SK-N-SH (cell line): ENCODE results near the gene PRPF6. TPM values are rescaled to one million over a fixed set of nuclear protein-coding genes. Genes with fewer than 3 reads are reported as not detected.

Source experiments
- CTCF ChIA-PET: fragments of 300-600, 350-600 bp; formaldehyde crosslinking; extraction: SDS; loops from one replicate; lab custom pipeline; 2021; lab: Yijun Ruan, JAX
- POLR2A ChIA-PET: fragments of 350-600 bp; sonication (Branson Sonifier 250); formaldehyde crosslinking; extraction: SDS; loops from one replicate; lab custom pipeline; 2020; ENCODE audit warnings: antibody characterized with exemption, inconsistent platforms; lab: Yijun Ruan, JAX
- DNase-seq: peaks from one replicate; pipeline ENCODE4 v3.0.0; 2012
- H2AFZ ChIP-seq: fragments of 200-600 bp; sonication (generic); 2 replicates; pipeline ENCODE4 v1.8.1; 2016; ENCODE audit warnings: antibody characterized with exemption, mild to moderate bottlenecking, low read depth
- H3F3A ChIP-seq: fragments of 200-600 bp; sonication (generic); replicated peaks from 2 replicates; pipeline ENCODE3; 2016; ENCODE audit warnings: antibody characterized with exemption, mild to moderate bottlenecking; ENCODE audit not compliant: insufficient read depth
- H3K27ac ChIP-seq, 2 experiments: fragments of 200-500 bp in 1 of 2; fragments of 200-600 bp in 1 of 2; sonication (Bioruptor generic) in 1 of 2; sonication (generic), shearing (Covaris generic) in 1 of 2; 2 replicates each; pipeline versions ENCODE4 v1.5.1 to v1.6.1; 2014 to 2016; ENCODE audit warnings: low read depth in 2 of 2, inconsistent platforms in 1 of 2, low read length in 1 of 2, mild to moderate bottlenecking in 1 of 2, mixed read lengths in 1 of 2
- H3K27me3 ChIP-seq: fragments of 200-600 bp; sonication (generic), shearing (Covaris generic); 2 replicates; pipeline ENCODE4 v1.6.1; 2016; ENCODE audit warnings: mixed run types; ENCODE audit not compliant: insufficient read depth
- H3K36me3 ChIP-seq, 2 experiments: fragments of 200-500 bp in 1 of 2; fragments of 200-600 bp in 1 of 2; sonication (Bioruptor generic) in 1 of 2; sonication (generic) in 1 of 2; replicated peaks in 1 of 2; 2 replicates each; pipeline versions ENCODE3 to v1.5.1; 2014 to 2016; ENCODE audit warnings: low read length in 1 of 2, mild to moderate bottlenecking in 1 of 2; ENCODE audit not compliant: insufficient read depth in 2 of 2, control insufficient read depth in 1 of 2
- H3K4me1 ChIP-seq, 2 experiments: fragments of 200-500 bp in 1 of 2; fragments of 200-600 bp in 1 of 2; sonication (Bioruptor generic) in 1 of 2; sonication (generic), shearing (Covaris generic) in 1 of 2; 2 replicates each; pipeline versions ENCODE4 v1.5.1 to v1.6.1; 2014 to 2016; ENCODE audit warnings: low read depth in 1 of 2, low read length in 1 of 2, mixed run types in 1 of 2; ENCODE audit not compliant: insufficient read depth in 2 of 2, control insufficient read depth in 1 of 2
- H3K4me2 ChIP-seq: fragments of 200-600 bp; sonication (generic), shearing (Covaris generic); 2 replicates; pipeline ENCODE4 v1.6.1; 2017; ENCODE audit warnings: mixed run types
- H3K4me3 ChIP-seq, 2 experiments: fragments of 200-500 bp in 1 of 2; fragments of 200-600 bp in 1 of 2; sonication (Bioruptor generic) in 1 of 2; sonication (generic), shearing (Covaris generic) in 1 of 2; 2 replicates each; pipeline versions ENCODE4 v1.5.1 to v1.8.1; 2014 to 2016; ENCODE audit warnings: low read depth in 2 of 2, inconsistent platforms in 1 of 2, low read length in 1 of 2, mild to moderate bottlenecking in 1 of 2, mixed read lengths in 1 of 2, moderate library complexity in 1 of 2
- H3K79me2 ChIP-seq: fragments of 200-600 bp; sonication (generic); 2 replicates; pipeline ENCODE4 v1.8.1; 2017; ENCODE audit warnings: mild to moderate bottlenecking; ENCODE audit not compliant: insufficient read depth
- H3K9ac ChIP-seq: fragments of 200-600 bp; sonication (generic); 2 replicates; pipeline ENCODE4 v1.6.1; 2017; ENCODE audit warnings: mixed run types
- H3K9me2 ChIP-seq: fragments of 200-600 bp; sonication (generic); 2 replicates; pipeline ENCODE4 v1.6.1; 2017; ENCODE audit warnings: mixed run types
- H3K9me3 ChIP-seq: fragments of 200-600 bp; sonication (generic); 2 replicates; pipeline ENCODE4 v1.6.1; 2017; ENCODE audit warnings: mixed run types, mild to moderate bottlenecking, moderate library complexity
- H4K20me1 ChIP-seq: fragments of 200-600 bp; sonication (generic); 2 replicates; pipeline ENCODE4 v1.6.1; 2017; ENCODE audit warnings: mild to moderate bottlenecking, mixed run types; ENCODE audit not compliant: insufficient read depth
- FOXJ3 ChIP-seq: sonication (generic); formaldehyde crosslinking; IDR thresholded peaks from 2 replicates; pipeline ENCODE4 v1.5.1; 2020; ENCODE audit warnings: mild to moderate bottlenecking, missing genetic modification reagents
- FOXM1 ChIP-seq: IDR thresholded peaks from 2 replicates; pipeline ENCODE4 v1.4.0; 2012; ENCODE audit warnings: low read depth, mild to moderate bottlenecking
- NRF1 ChIP-seq: IDR thresholded peaks from 2 replicates; pipeline ENCODE4 v1.6.1; 2012; ENCODE audit warnings: low read depth, mild to moderate bottlenecking, low read length
- RAD21 ChIP-seq: IDR thresholded peaks from 2 replicates; pipeline ENCODE4 v1.6.1; 2012; ENCODE audit warnings: mild to moderate bottlenecking, low read length
- SIN3A ChIP-seq: IDR thresholded peaks from 2 replicates; pipeline ENCODE4 v1.6.1; 2012; ENCODE audit warnings: low read depth, mild to moderate bottlenecking, low read length, moderate library complexity, borderline replicate concordance
- SMC3 ChIP-seq: IDR thresholded peaks from 2 replicates; pipeline ENCODE4 v1.6.1; 2012; ENCODE audit warnings: low read depth, low read length, improper control_type of control experiment
- TAF1 ChIP-seq: IDR thresholded peaks from 2 replicates; pipeline ENCODE4 v1.6.1; 2012; ENCODE audit warnings: low read depth, mild to moderate bottlenecking, low read length, moderate library complexity, borderline replicate concordance
- WGBS: methylation state at CpG from one replicate; pipeline ENCODE4 v1.1.6; 2017; ENCODE audit warnings: low lambda C conversion rate; 5-methylcytosine and 5-hydroxymethylcytosine counted together
- polyA plus RNA-seq, 3 experiments: library from polyadenylated mRNA; depleted of rRNA; stranded (reverse); fragments of >200 nt; gene quantifications; 2 replicates each; pipeline ENCODE4 v1.2.3, GENCODE V29; 2012
- TF ChIP-seq, protein P1 (sequence below): IDR thresholded peaks from 2 replicates; pipeline ENCODE4; 2012
- TF ChIP-seq, protein P2 (sequence below): IDR thresholded peaks from 2 replicates; pipeline ENCODE4 v1.4.0; 2012; ENCODE audit warnings: low read depth, borderline replicate concordance
- TF ChIP-seq, protein P3 (sequence below): IDR thresholded peaks from 2 replicates; pipeline ENCODE4 v1.4.0; 2012; ENCODE audit warnings: low read depth
- TF ChIP-seq, protein P4 (sequence below): fragments of 150-350 bp; IDR thresholded peaks from 2 replicates; pipeline ENCODE4 v1.6.1; 2016; ENCODE audit warnings: mild to moderate bottlenecking, low read depth, low read length

PRPF6 gene
- polyA plus RNA-seq, 1 of the 3 experiments (the other 2 are of a cell fraction): 59.1 TPM

DNA sequence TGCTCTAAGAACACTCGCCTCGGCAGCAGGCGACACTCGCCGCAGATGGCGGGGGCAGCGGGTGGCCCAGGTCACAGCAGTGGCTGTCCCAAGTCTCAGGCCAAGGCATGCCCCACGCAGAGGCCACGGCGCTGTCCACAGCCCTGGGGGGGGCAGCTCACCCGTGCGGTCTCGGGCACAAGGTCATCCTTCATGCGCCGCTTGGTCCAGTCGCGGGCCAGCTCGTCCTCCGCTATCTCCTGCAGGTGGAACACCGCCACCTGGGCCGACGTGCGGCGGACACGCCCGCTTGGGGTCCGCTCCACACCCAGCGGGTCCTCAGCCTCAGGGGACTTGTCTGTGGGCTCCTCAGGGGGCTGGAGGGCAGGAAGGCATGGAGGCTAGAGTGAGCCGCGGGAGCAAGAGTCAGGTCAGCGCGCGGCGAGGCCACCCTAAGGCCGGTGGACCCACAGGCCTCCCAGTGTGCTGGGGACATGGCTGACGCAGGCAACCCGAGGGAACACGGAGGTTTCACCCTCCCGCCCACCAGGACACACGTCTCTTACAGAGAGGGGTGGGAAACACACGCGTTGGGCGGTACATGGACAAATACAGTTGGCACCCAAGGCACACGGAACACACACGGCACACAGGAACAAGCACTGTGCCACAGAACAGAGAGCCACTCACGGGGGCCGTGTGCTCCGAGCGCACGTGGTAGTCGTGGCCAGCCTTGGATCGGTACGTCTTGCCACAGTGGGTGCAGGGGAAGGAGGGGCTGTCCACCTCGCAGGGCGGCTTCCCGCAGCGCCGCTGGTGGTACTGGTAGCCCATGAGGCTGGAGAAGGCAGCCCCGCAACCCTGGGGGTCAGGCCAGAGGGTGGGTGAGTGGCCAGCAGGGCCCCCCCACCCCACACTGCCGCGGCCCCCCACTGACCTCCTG is 18.2 kb upstream of the PRPF6 start:
- Histone ChIP-seq H3K79me2 (no peaks in the 10 kb centered on the region), H4K20me1 (no peaks in the 10 kb centered on the region), H2AFZ (no peak overlapping the region), H3K27me3 (no peaks in the 10 kb centered on the region), H3F3A (no peaks in the 10 kb centered on the region), H3K36me3 (peaks cover 0 to 71% of the 10 kb centered on the region in 2 experiments), H3K4me3 (no peak overlapping the region), H3K4me1 (peaks cover 0 to 5% of the 10 kb centered on the region in 2 experiments; a peak in 1 of 4 replicates), H3K9me3 (no peaks in the 10 kb centered on the region), H3K27ac (no peak overlapping the region), H3K9ac (no peak overlapping the region), H3K4me2 (no peak overlapping the region), H3K9me2 (no peaks in the 10 kb centered on the region)
- no peak for DNase-seq
- ChIA-PET CTCF (interaction anchor here (1.7 to 2.5 kb wide), 2 partner anchors 11 to 18 kb away, joined by 7 to 12 read pairs; partner anchors contain the start of gene PRPF6), POLR2A (no interaction called here)
- TF ChIP-seq NRF1: no peak
- TF ChIP-seq, protein P1, sequence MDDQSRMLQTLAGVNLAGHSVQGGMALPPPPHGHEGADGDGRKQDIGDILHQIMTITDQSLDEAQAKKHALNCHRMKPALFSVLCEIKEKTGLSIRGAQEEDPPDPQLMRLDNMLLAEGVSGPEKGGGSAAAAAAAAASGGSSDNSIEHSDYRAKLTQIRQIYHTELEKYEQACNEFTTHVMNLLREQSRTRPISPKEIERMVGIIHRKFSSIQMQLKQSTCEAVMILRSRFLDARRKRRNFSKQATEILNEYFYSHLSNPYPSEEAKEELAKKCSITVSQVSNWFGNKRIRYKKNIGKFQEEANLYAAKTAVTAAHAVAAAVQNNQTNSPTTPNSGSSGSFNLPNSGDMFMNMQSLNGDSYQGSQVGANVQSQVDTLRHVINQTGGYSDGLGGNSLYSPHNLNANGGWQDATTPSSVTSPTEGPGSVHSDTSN: no peak
- 95% methylated on average over 40 of the region's 61 CpGs for WGBS

DNA sequence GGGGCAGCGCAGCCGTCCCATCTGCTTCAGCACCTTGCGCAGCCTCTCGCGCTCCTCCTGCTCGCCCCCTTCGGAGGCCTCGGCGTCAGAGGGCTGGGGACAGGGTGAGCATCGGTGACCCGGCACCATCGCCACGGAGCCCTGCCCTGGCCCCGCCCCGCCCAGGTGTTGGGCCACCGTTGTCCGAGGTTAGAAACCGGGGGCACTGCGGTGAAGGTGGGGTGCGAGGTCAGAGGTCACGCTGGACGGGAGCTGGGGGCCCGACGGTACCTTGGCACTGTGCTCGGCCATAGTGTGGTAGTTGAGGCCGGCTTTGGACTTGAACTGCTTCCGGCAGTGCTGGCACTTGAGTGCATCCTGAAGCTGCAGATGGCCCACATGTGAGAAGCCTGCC is 17.6 kb upstream of the PRPF6 start:
- Histone ChIP-seq H3K4me1 (peaks cover 2 to 4% of the 10 kb centered on the region in 2 experiments; a peak in 2 of 4 replicates), H3K79me2 (peaks cover 5% of the 10 kb centered on the region; the same call in 1 of the 2 replicates), H3F3A (no peaks in the 10 kb centered on the region), H3K9ac (no peak overlapping the region), H3K27me3 (no peaks in the 10 kb centered on the region), H3K4me2 (no peak overlapping the region), H3K27ac (no peak overlapping the region), H3K9me3 (no peaks in the 10 kb centered on the region), H3K9me2 (no peaks in the 10 kb centered on the region), H3K36me3 (peaks cover 0 to 77% of the 10 kb centered on the region in 2 experiments), H4K20me1 (no peaks in the 10 kb centered on the region), H3K4me3 (no peak overlapping the region), H2AFZ (no peak overlapping the region)
- ChIA-PET CTCF (interaction anchor here (0.7 to 1.7 kb wide), 4 partner anchors 10 to 188 kb away, joined by 4 to 7 read pairs (median 5); partner anchors contain the start of gene PRPF6), POLR2A (no interaction called here)
- 89% methylated on average over 10 of the region's 27 CpGs for WGBS
- TF ChIP-seq SMC3 (no peak), TAF1 (no peak), FOXM1 (no peak), RAD21 (no peak), SIN3A (no peak), FOXJ3 (CRISPR knock-in tag) (no peak)
- TF ChIP-seq, protein P2, sequence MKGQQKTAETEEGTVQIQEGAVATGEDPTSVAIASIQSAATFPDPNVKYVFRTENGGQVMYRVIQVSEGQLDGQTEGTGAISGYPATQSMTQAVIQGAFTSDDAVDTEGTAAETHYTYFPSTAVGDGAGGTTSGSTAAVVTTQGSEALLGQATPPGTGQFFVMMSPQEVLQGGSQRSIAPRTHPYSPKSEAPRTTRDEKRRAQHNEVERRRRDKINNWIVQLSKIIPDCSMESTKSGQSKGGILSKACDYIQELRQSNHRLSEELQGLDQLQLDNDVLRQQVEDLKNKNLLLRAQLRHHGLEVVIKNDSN: no peak
- TF ChIP-seq, protein P3, sequence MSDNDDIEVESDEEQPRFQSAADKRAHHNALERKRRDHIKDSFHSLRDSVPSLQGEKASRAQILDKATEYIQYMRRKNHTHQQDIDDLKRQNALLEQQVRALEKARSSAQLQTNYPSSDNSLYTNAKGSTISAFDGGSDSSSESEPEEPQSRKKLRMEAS: no peak
- TF ChIP-seq, protein P4, sequence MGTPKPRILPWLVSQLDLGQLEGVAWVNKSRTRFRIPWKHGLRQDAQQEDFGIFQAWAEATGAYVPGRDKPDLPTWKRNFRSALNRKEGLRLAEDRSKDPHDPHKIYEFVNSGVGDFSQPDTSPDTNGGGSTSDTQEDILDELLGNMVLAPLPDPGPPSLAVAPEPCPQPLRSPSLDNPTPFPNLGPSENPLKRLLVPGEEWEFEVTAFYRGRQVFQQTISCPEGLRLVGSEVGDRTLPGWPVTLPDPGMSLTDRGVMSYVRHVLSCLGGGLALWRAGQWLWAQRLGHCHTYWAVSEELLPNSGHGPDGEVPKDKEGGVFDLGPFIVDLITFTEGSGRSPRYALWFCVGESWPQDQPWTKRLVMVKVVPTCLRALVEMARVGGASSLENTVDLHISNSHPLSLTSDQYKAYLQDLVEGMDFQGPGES: no peak
- no peak for DNase-seq
